HepG2 (cell line): Measurements from ENCODE around the gene LRRC3. TPM values are rescaled to one million over a fixed set of nuclear protein-coding genes. Genes with fewer than 3 reads are reported as not detected.
A peak's percentile ranks its signal among the peaks of the same experiment; 100 is the strongest.

ENCODE experiments used
- ATAC-seq: fragments of 200-7000 bp; cut with Tn5 transposase; 3 replicates; pipeline ENCODE4 v1.9.1; 2020; ENCODE audit warnings: mild to moderate bottlenecking, moderate library complexity
- BruUV-seq: library from RNA; stranded (reverse); fragments of 400-500 nt; replicated peaks from 2 replicates; lab custom pipeline; 2021; lab: Mats Ljungman, UMichigan
- CTCF ChIA-PET: fragments of 300-600 bp; formaldehyde crosslinking; extraction: SDS; loops from one replicate; lab custom pipeline; 2021; ENCODE audit warnings: low total read pairs, inconsistent platforms, low intra/inter-chr PET ratio; lab: Yijun Ruan, JAX
- POLR2A ChIA-PET: fragments of 350-600 bp; sonication (Branson Sonifier 250); formaldehyde crosslinking; loops from one replicate; lab custom pipeline; 2020; ENCODE audit warnings: antibody characterized with exemption, inconsistent platforms; lab: Yijun Ruan, JAX
- DNase-seq: peaks from one replicate; pipeline ENCODE4 v3.0.0-alpha.2; 2015; ENCODE audit warnings: low spot score
- FAIRE-seq: peaks from 3 replicates; lab custom pipeline; 2011; peaks lifted over from hg19 to GRCh38; lab: Jason Lieb, UNC
- H2AFZ ChIP-seq: one replicate; pipeline ENCODE4 v1.6.1; 2011; ENCODE audit warnings: low read length, inconsistent platforms
- H3K27ac ChIP-seq: fragments of 300-600 bp; 3 replicates; pipeline ENCODE4 v1.8.0; 2011; ENCODE audit warnings: mixed run types, mild to moderate bottlenecking, mixed read lengths, low read length, inconsistent platforms; ENCODE audit not compliant: insufficient read depth; ENCODE audit errors: extremely low read length
- H3K27me3 ChIP-seq, 2 experiments: fragments of 200-600 bp in 1 of 2; 2 replicates in 1 of 2; 3 replicates in 1 of 2; pipeline versions ENCODE4 v1.6.0 to v1.8.0; 2011; ENCODE audit warnings: low read length in 2 of 2, mild to moderate bottlenecking in 2 of 2, moderate library complexity in 2 of 2, inconsistent platforms in 1 of 2; ENCODE audit not compliant: insufficient read depth in 2 of 2, control insufficient read depth in 1 of 2
- H3K36me3 ChIP-seq, 2 experiments: fragments of 200-600 bp in 1 of 2; replicated peaks in 1 of 2; 2 replicates in 1 of 2; 3 replicates in 1 of 2; pipeline versions ENCODE4 v1.5.1 to v1.8.0; 2011; ENCODE audit warnings: low read length in 2 of 2, inconsistent platforms in 1 of 2; ENCODE audit not compliant: insufficient read depth in 2 of 2, control insufficient read depth in 1 of 2
- H3K4me1 ChIP-seq: 2 replicates; pipeline ENCODE4 v1.5.1; 2012; ENCODE audit warnings: low read length, inconsistent platforms; ENCODE audit not compliant: insufficient read depth
- H3K4me2 ChIP-seq: 2 replicates; pipeline ENCODE4 v1.6.0; 2011; ENCODE audit warnings: low read depth, low read length, inconsistent platforms
- H3K4me3 ChIP-seq, 3 experiments: fragments of 200-600 bp in 1 of 3; sonication (generic), shearing (Covaris generic) in 1 of 3; replicated peaks in 1 of 3; 2 replicates each; pipeline ENCODE4 v1.5.1; 2011 to 2016; ENCODE audit warnings: low read length in 3 of 3, inconsistent platforms in 2 of 3, low read depth in 2 of 3, mild to moderate bottlenecking in 2 of 3, control low read depth in 1 of 3, mixed read lengths in 1 of 3; ENCODE audit not compliant: insufficient read depth in 1 of 3
- H3K79me2 ChIP-seq: one replicate; pipeline ENCODE4 v1.6.1; 2011; ENCODE audit warnings: low read length, inconsistent platforms; ENCODE audit not compliant: insufficient read depth
- H3K9ac ChIP-seq: 2 replicates; pipeline ENCODE4 v1.6.0; 2011; ENCODE audit warnings: mild to moderate bottlenecking, low read depth, low read length, inconsistent platforms; ENCODE audit not compliant: insufficient read depth
- H3K9me3 ChIP-seq: 2 replicates; pipeline ENCODE4 v1.5.1; 2012; ENCODE audit warnings: mild to moderate bottlenecking, low read length
- H4K20me1 ChIP-seq: 2 replicates; pipeline ENCODE4 v1.6.0; 2011; ENCODE audit warnings: inconsistent platforms, mild to moderate bottlenecking, low read length, moderate library complexity; ENCODE audit not compliant: insufficient read depth
- AHR ChIP-seq: IDR thresholded peaks from 2 replicates; pipeline ENCODE4 v1.6.1; 2018; ENCODE audit warnings: missing genetic modification reagents, missing compliant biosample characterization
- CAMTA2 ChIP-seq: sonication (generic); formaldehyde crosslinking; IDR thresholded peaks from 2 replicates; pipeline ENCODE4 v1.4.0; 2020; ENCODE audit warnings: mild to moderate bottlenecking, missing genetic modification reagents, borderline replicate concordance
- GATAD1 ChIP-seq: IDR thresholded peaks from 2 replicates; pipeline ENCODE4 v1.6.1; 2016; ENCODE audit warnings: missing genetic modification reagents, missing compliant biosample characterization
- HOXD1 ChIP-seq: sonication (generic); formaldehyde crosslinking; IDR thresholded peaks from 2 replicates; pipeline ENCODE4 v1.5.0; 2020; ENCODE audit warnings: missing genetic modification reagents
- SALL2 ChIP-seq: sonication (generic); formaldehyde crosslinking; IDR thresholded peaks from 2 replicates; pipeline ENCODE4 v1.8.1; 2023; ENCODE audit warnings: mild to moderate bottlenecking, missing genetic modification reagents, inconsistent platforms
- YY1 ChIP-seq: IDR thresholded peaks from 2 replicates; pipeline ENCODE4 v1.6.1; 2011; ENCODE audit warnings: low read length, low read depth, moderate library complexity, mild to moderate bottlenecking; ENCODE audit not compliant: insufficient read depth, insufficient replicate concordance
- ZBTB43 ChIP-seq: sonication (generic); formaldehyde crosslinking; conservative IDR thresholded peaks from 2 replicates; pipeline ENCODE4 v1.4.0; 2020; ENCODE audit warnings: missing genetic modification reagents
- ZNF468 ChIP-seq: sonication (generic); formaldehyde crosslinking; IDR thresholded peaks from 2 replicates; pipeline ENCODE4 v1.8.0; 2022; ENCODE audit warnings: mild to moderate bottlenecking, moderate library complexity, missing genetic modification reagents
- ZNF652 ChIP-seq: IDR thresholded peaks from 2 replicates; pipeline ENCODE4 v1.6.1; 2016; ENCODE audit warnings: low read depth, borderline replicate concordance
- WGBS: methylation state at CpG from one replicate; pipeline ENCODE4 v1.1.6; 2017; ENCODE audit warnings: low lambda C conversion rate; 5-methylcytosine and 5-hydroxymethylcytosine counted together
- in situ Hi-C: cut with HindIII; loops from 2 replicates; pipeline ENCODE4 v1.10.0; 2017; ENCODE audit warnings: low pct_unique_long_range_greater_than_20kb; ENCODE audit not compliant: extremely low pct_ligation_motif_present
- intact Hi-C: fragments of 100-400 bp; cut with micrococcal nuclease; formaldehyde crosslinking; loops from one replicate; pipeline ENCODE4 v1.10.0; 2022; ENCODE audit not compliant: unreplicated experiment
- polyA plus RNA-seq, 8 experiments: library from polyadenylated mRNA; depleted of rRNA in 3 of 8; stranded (reverse) in 7 of 8; unstranded in 1 of 8; fragments of >200 nt; fragmentation: Illumina TruSeq in 4 of 8; extraction: Trizol in 4 of 8; gene quantifications; 2 replicates each; pipeline versions ENCODE4 v1.2.1 to v1.2.3, GENCODE V29; 2011 to 2016; ENCODE audit warnings: low read depth in 4 of 8, missing spikeins in 1 of 8, mixed read lengths in 1 of 8; ENCODE audit not compliant: insufficient read depth in 1 of 8
- total RNA-seq, 5 experiments: library from RNA; depleted of rRNA; stranded (reverse); fragments of >200 nt; fragmentation: Illumina TruSeq; extraction: Trizol; gene quantifications; 2 replicates each; pipeline ENCODE4 v1.2.3, GENCODE V29; 2016; ENCODE audit warnings: low read depth in 1 of 5
- TF ChIP-seq, protein P1 (sequence below): sonication (generic); formaldehyde crosslinking; IDR thresholded peaks from 2 replicates; pipeline ENCODE4 v1.4.0; 2020; ENCODE audit warnings: mild to moderate bottlenecking, missing genetic modification reagents, borderline replicate concordance
- TF ChIP-seq, protein P2 (sequence below): sonication (generic); formaldehyde crosslinking; IDR thresholded peaks from 2 replicates; pipeline ENCODE4 v1.9.0; 2022; ENCODE audit warnings: missing genetic modification reagents, mild to moderate bottlenecking, borderline replicate concordance
- TF ChIP-seq, protein P3 (sequence below), 2 experiments: sonication (generic) in 1 of 2; formaldehyde crosslinking in 1 of 2; IDR thresholded peaks; 2 replicates each; pipeline versions ENCODE4 v1.5.1 to v1.6.1; 2011 to 2020; ENCODE audit warnings: borderline replicate concordance in 1 of 2, low read depth in 1 of 2, low read length in 1 of 2, mild to moderate bottlenecking in 1 of 2, missing genetic modification reagents in 1 of 2, moderate library complexity in 1 of 2

Gene LRRC3
- total and polyA plus RNA-seq, 2 of the 13 experiments (the other 11 are each of a cell fraction or from before 2014, with no cell fraction given): 4.8 to 16.5 TPM

DNA sequence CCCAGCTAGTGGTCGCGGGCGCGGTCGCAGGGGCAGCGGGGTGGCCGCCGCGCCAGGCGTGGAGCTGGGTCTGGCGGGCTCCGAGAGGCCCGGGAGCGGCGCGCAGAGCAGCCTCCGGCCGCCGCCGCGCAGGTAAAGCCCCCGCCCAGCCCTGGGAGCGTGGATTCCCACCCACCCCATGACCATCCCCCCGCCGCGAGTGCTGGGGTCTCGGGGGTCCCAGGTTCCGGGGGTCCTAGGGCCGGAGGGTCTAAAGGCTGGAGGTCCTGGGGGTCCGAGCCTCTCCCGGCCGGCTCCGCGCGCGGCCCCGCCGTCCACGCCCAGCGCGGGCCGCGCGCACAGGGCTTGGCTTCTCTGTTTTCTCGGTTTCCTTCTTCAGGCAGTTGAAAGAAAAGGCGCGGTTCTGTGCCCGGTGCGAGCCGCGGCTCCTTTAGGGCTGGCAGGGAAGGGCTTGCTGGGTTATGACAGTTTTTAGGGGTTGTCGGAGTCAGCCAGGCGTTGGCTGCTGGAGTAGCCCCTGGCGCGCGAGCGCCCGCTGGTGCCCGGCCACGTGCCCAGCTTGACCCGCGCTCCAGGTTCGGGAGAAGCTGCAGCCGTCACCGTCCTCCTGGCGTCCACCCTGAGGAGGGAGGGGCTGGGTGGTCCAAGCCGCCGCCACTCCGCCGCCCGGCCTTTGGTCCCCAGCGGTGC, 359 bp downstream of the LRRC3 start:
- Histone ChIP-seq H3K4me1 (peaks cover 53% of the 10 kb centered on the region), H3K4me3 (peak overlapping the region; percentile 75 to 87 (median 75)), H4K20me1 (no peaks in the 10 kb centered on the region), H3K4me2 (peak overlapping the region; percentile 74), H3K79me2 (peaks cover 18% of the 10 kb centered on the region), H3K27ac (peak overlapping the region; percentile 85), H3K27me3 (no peaks in the 10 kb centered on the region; a peak in 2 of 5 replicates), H2AFZ (no peak overlapping the region), H3K9ac (peak overlapping the region; percentile 73), H3K9me3 (no peaks in the 10 kb centered on the region), H3K36me3 (no peaks in the 10 kb centered on the region; a peak in 2 of 5 replicates)
- ChIA-PET CTCF (no interaction called here), POLR2A (interaction anchor here (0.6 to 4.9 kb wide), 8 partner anchors 11 to 116 kb away, joined by 3 to 115 read pairs (median 4); partner anchors contain the start of gene CFAP410)
- in situ Hi-C loops (no loop called here), intact Hi-C loops (loop anchor here (5.0 kb wide), 1 partner anchor 118 kb away; the partner anchor contains the start of gene CFAP410)
- BruUV-seq: no TSS peak
- ATAC-seq: peak; percentile 30
- no CpG with 5 or more reads among the region's 72 CpGs for whole genome bisulfite sequencing
- no peak for FAIRE-seq
- no peak for DNase-seq
- TF ChIP-seq YY1 (peak; percentile 31), ZNF652 (CRISPR knock-in tag) (no peak), AHR (CRISPR knock-in tag) (no peak), ZNF468 (CRISPR knock-in tag) (no peak), SALL2 (CRISPR knock-in tag) (0 out of 2 replicates have a peak, but pooled peaks have one; percentile 51), CAMTA2 (CRISPR knock-in tag) (no peak), ZBTB43 (0 out of 2 replicates have a peak, but pooled peaks have one; percentile 28), GATAD1 (CRISPR knock-in tag) (no peak), HOXD1 (CRISPR knock-in tag) (0 out of 2 replicates have a peak, but pooled peaks have one; percentile 28)
- TF ChIP-seq, protein P1, sequence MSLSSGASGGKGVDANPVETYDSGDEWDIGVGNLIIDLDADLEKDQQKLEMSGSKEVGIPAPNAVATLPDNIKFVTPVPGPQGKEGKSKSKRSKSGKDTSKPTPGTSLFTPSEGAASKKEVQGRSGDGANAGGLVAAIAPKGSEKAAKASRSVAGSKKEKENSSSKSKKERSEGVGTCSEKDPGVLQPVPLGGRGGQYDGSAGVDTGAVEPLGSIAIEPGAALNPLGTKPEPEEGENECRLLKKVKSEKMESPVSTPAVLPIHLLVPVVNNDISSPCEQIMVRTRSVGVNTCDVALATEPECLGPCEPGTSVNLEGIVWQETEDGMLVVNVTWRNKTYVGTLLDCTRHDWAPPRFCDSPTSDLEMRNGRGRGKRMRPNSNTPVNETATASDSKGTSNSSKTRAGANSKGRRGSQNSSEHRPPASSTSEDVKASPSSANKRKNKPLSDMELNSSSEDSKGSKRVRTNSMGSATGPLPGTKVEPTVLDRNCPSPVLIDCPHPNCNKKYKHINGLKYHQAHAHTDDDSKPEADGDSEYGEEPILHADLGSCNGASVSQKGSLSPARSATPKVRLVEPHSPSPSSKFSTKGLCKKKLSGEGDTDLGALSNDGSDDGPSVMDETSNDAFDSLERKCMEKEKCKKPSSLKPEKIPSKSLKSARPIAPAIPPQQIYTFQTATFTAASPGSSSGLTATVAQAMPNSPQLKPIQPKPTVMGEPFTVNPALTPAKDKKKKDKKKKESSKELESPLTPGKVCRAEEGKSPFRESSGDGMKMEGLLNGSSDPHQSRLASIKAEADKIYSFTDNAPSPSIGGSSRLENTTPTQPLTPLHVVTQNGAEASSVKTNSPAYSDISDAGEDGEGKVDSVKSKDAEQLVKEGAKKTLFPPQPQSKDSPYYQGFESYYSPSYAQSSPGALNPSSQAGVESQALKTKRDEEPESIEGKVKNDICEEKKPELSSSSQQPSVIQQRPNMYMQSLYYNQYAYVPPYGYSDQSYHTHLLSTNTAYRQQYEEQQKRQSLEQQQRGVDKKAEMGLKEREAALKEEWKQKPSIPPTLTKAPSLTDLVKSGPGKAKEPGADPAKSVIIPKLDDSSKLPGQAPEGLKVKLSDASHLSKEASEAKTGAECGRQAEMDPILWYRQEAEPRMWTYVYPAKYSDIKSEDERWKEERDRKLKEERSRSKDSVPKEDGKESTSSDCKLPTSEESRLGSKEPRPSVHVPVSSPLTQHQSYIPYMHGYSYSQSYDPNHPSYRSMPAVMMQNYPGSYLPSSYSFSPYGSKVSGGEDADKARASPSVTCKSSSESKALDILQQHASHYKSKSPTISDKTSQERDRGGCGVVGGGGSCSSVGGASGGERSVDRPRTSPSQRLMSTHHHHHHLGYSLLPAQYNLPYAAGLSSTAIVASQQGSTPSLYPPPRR (CRISPR knock-in tag): no peak
- TF ChIP-seq, protein P2, sequence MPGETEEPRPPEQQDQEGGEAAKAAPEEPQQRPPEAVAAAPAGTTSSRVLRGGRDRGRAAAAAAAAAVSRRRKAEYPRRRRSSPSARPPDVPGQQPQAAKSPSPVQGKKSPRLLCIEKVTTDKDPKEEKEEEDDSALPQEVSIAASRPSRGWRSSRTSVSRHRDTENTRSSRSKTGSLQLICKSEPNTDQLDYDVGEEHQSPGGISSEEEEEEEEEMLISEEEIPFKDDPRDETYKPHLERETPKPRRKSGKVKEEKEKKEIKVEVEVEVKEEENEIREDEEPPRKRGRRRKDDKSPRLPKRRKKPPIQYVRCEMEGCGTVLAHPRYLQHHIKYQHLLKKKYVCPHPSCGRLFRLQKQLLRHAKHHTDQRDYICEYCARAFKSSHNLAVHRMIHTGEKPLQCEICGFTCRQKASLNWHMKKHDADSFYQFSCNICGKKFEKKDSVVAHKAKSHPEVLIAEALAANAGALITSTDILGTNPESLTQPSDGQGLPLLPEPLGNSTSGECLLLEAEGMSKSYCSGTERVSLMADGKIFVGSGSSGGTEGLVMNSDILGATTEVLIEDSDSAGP (CRISPR knock-in tag): peak; percentile 43; the same call in 1 of the 2 replicates
- TF ChIP-seq, protein P3, sequence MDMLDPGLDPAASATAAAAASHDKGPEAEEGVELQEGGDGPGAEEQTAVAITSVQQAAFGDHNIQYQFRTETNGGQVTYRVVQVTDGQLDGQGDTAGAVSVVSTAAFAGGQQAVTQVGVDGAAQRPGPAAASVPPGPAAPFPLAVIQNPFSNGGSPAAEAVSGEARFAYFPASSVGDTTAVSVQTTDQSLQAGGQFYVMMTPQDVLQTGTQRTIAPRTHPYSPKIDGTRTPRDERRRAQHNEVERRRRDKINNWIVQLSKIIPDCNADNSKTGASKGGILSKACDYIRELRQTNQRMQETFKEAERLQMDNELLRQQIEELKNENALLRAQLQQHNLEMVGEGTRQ (IDR thresholded peaks at IDR 0.05; ENCODE audit: low read depth, low read length): 0 out of 2 replicates have a peak, but pooled peaks have one; percentile 30
- TF ChIP-seq, protein P3 (CRISPR knock-in tag; IDR thresholded peaks at IDR 0.05; ENCODE audit: borderline replicate concordance): no peak
